HG02885 (cell line): ENCODE measurements around the gene IFNL4.
"Not testable (repeated sequence)": the region's sequence is repeated elsewhere in the genome, so short reads cannot be mapped to it uniquely, and the experiment has no call there.

ENCODE experiments used
- ATAC-seq: cut with Tn5 transposase; IDR thresholded peaks from one replicate; pipeline ENCODE4 v1.9.1; 2021; ENCODE audit warnings: mild to moderate bottlenecking; ENCODE audit not compliant: unreplicated experiment, poor library complexity

IFNL4 gene

GRCh38 chr19:39248806-39249205 is at the start of gene IFNL4:
Gene IFNL4 (minus strand): TSS chr19:39248856.
- ATAC-seq = no peak

GRCh38 chr19:39297931-39298634 is 49.4 kb upstream of the IFNL4 start:
- no peak for ATAC-seq

GRCh38 chr19:39296906-39297305 is 48.2 kb upstream of the IFNL4 start:
- no peak for ATAC-seq

- no peak for ATAC-seq
Observed at GRCh38 chr19:39296055-39296645, 47.5 kb upstream of the IFNL4 start, which contains the start of gene IFNL1. Gene IFNL1 (plus strand): TSS chr19:39296407. CDS start chr19:39296422, 15 bp downstream.

GRCh38 chr19:39293394-39293793 is 44.7 kb upstream of the IFNL4 start:
- ATAC-seq = no peak

GRCh38 chr19:39284032-39284431 is 35.4 kb upstream of the IFNL4 start:
- no peak for ATAC-seq

- ATAC-seq = no peak
Observed at GRCh38 chr19:39282021-39282420, 33.4 kb upstream of the IFNL4 start.

- no peak for ATAC-seq
Observed at GRCh38 chr19:39277598-39277997, 28.9 kb upstream of the IFNL4 start.

- no peak for ATAC-seq
Observed at GRCh38 chr19:39276740-39277139, 28.1 kb upstream of the IFNL4 start.

- ATAC-seq = no peak
Observed at GRCh38 chr19:39275578-39275977, 26.9 kb upstream of the IFNL4 start.

- ATAC-seq = not testable (repeated sequence)
Observed at GRCh38 chr19:39273859-39274258, 25.2 kb upstream of the IFNL4 start.

GRCh38 chr19:39270036-39270871 is 21.6 kb upstream of the IFNL4 start:
- no peak for ATAC-seq

- not testable (repeated sequence) for ATAC-seq
Observed at GRCh38 chr19:39269369-39269768, 20.7 kb upstream of the IFNL4 start.

GRCh38 chr19:39268531-39269223 is 20.0 kb upstream of the IFNL4 start:
- not testable (repeated sequence) for ATAC-seq

- not testable (repeated sequence) for ATAC-seq
Observed at GRCh38 chr19:39268085-39268484, 19.4 kb upstream of the IFNL4 start, which contains the start of gene IFNL2. Gene IFNL2 (plus strand): TSS chr19:39268396. CDS start chr19:39268569, 173 bp downstream.

- ATAC-seq = no peak
Observed at GRCh38 chr19:39265321-39265916, 16.8 kb upstream of the IFNL4 start.

GRCh38 chr19:39264306-39265290 is 15.9 kb upstream of the IFNL4 start:
- ATAC-seq = no peak

- ATAC-seq = no peak
Observed at GRCh38 chr19:39263912-39264305, 15.3 kb upstream of the IFNL4 start.

GRCh38 chr19:39262496-39262895 is 13.8 kb upstream of the IFNL4 start:
- ATAC-seq = no peak
